Right renal cortex interstitium (tissue), 3 donors: Measurements from ENCODE around the gene TBX3. TPM values are rescaled to one million over a fixed set of nuclear protein-coding genes. Genes with fewer than 3 reads are reported as not detected.

Experiments
- DNase-seq, 3 donors: peaks; one replicate each; pipeline ENCODE4 v3.0.0-alpha.2; 2013; ENCODE audit warnings: low read depth in 3 of 3, low spot score in 2 of 3
- polyA plus RNA-seq, 3 donors: library from polyadenylated mRNA; unstranded; fragments of 120-200 nt; gene quantifications; one replicate each; pipeline ENCODE4 v1.2.1, GENCODE V29; 2013; ENCODE audit not compliant: insufficient read length in 3 of 3

The TBX3 gene
- polyA plus RNA-seq, 3 donors = 60.0 to 72.6 (median 72.1) TPM

GRCh38 chr12:114683709-114684097 is 272 bp downstream of the TBX3 start:
- DNase-seq = no peak

GRCh38 chr12:114682785-114683708 is 928 bp downstream of the TBX3 start:
- DNase-seq = no peak

GRCh38 chr12:114682106-114682784 is 1.7 kb downstream of the TBX3 start:
- DNase-seq = no peak

- no peak for DNase-seq
These were observed 2.7 kb downstream of the TBX3 start for GRCh38 chr12:114681116-114681871.

GRCh38 chr12:114680604-114681069 is 3.3 kb downstream of the TBX3 start:
- no peak for DNase-seq

- no peak for DNase-seq
These were observed 4.0 kb downstream of the TBX3 start for GRCh38 chr12:114679942-114680341.

- no peak for DNase-seq
These were observed 4.5 kb downstream of the TBX3 start for GRCh38 chr12:114679452-114679875.

GRCh38 chr12:114678718-114679117 is 5.3 kb downstream of the TBX3 start:
- DNase-seq = no peak

GRCh38 chr12:114678028-114678427 is 5.9 kb downstream of the TBX3 start:
- no peak for DNase-seq

- no peak for DNase-seq
These were observed 7.7 kb downstream of the TBX3 start for GRCh38 chr12:114676142-114676741.

GRCh38 chr12:114674251-114675047 is 9.5 kb downstream of the TBX3 start:
- DNase-seq = no peak

GRCh38 chr12:114673901-114674250 is 10.1 kb downstream of the TBX3 start:
- no peak for DNase-seq

GRCh38 chr12:114673169-114673833 is 10.7 kb downstream of the TBX3 start:
- no peak for DNase-seq

GRCh38 chr12:114672817-114673168 is 11.2 kb downstream of the TBX3 start:
- no peak for DNase-seq

GRCh38 chr12:114671443-114672411 is 12.2 kb downstream of the TBX3 start:
- no peak for DNase-seq

GRCh38 chr12:114671066-114671442 is 12.9 kb downstream of the TBX3 start:
- DNase-seq = no peak

- DNase-seq = no peak
These were observed 13.5 kb downstream of the TBX3 start for GRCh38 chr12:114670291-114670980.
